PC-9 (cell line): ENCODE data around the gene MTCL1.

Experiments used
- CTCF ChIP-seq: fragments of 200-600 bp; sonication (generic); conservative IDR thresholded peaks from 2 replicates; pipeline ENCODE4 v1.6.1; 2017; ENCODE audit warnings: mixed run types, antibody characterized with exemption, mild to moderate bottlenecking, moderate library complexity
- EZH2 ChIP-seq: fragments of 200-600 bp; sonication (generic); IDR thresholded peaks from 2 replicates; pipeline ENCODE4 v1.8.0; 2017; ENCODE audit warnings: antibody characterized with exemption, low read depth

- TF ChIP-seq CTCF: no peak
- TF ChIP-seq EZH2: no peak
These were observed 31.8 kb upstream of the MTCL1 start for GRCh38 chr18:8673256-8674209.
